CD4-positive, CD25-positive, alpha-beta regulatory T cell (primary cell): ENCODE measurements around the gene GPR39. TPM values are rescaled to one million over a fixed set of nuclear protein-coding genes. Genes with fewer than 3 reads are reported as not detected.

Source experiments
- ATAC-seq, 2 donors: fragments of 150-1000 bp; cut with Tn5 transposase; one replicate each; pipeline ENCODE4 v1.10.0; 2021; ENCODE audit warnings: low read depth in 2 of 2, moderate number of reproducible peaks in 2 of 2, moderate library complexity in 1 of 2
- DNase-seq, 3 donors: peaks; one replicate each; pipeline versions ENCODE4 v3.0.0 to v3.0.0-alpha.2; 2012 to 2022; ENCODE audit warnings: mixed read lengths in 1 of 3
- H3K27ac ChIP-seq: one replicate; pipeline ENCODE4 v1.7.0; 2013; ENCODE audit warnings: mild to moderate bottlenecking, low read length; ENCODE audit not compliant: insufficient read depth, poor library complexity, severe bottlenecking
- H3K27me3 ChIP-seq: one replicate; pipeline ENCODE4 v1.7.0; 2013; ENCODE audit warnings: low read length; ENCODE audit not compliant: control insufficient read depth, insufficient read depth
- H3K36me3 ChIP-seq: one replicate; pipeline ENCODE4 v1.7.0; 2013; ENCODE audit warnings: mild to moderate bottlenecking, low read length, moderate library complexity; ENCODE audit not compliant: control insufficient read depth, insufficient read depth
- H3K4me1 ChIP-seq: 2 replicates; pipeline ENCODE4 v1.7.0; 2013; ENCODE audit warnings: mild to moderate bottlenecking, low read length; ENCODE audit not compliant: insufficient read depth, control insufficient read depth, poor library complexity, severe bottlenecking
- H3K4me3 ChIP-seq: one replicate; pipeline ENCODE4 v1.7.0; 2013; ENCODE audit warnings: low read depth, mild to moderate bottlenecking, low read length, moderate library complexity
- H3K9me3 ChIP-seq, 2 experiments: 1 replicate in 1 of 2; 2 replicates in 1 of 2; pipeline ENCODE4 v1.7.0; 2013; ENCODE audit warnings: low read length in 2 of 2, mild to moderate bottlenecking in 1 of 2, moderate library complexity in 1 of 2; ENCODE audit not compliant: control insufficient read depth in 2 of 2
- H3K27ac Mint-ChIP-seq, 3 donors: one replicate each; pipeline ENCODE4 v1.8.0; 2020 to 2022; ENCODE audit warnings: mild to moderate bottlenecking in 3 of 3, mixed read lengths in 3 of 3, moderate library complexity in 2 of 3
- H3K27me3 Mint-ChIP-seq: one replicate; pipeline ENCODE4 v1.8.0; 2022; ENCODE audit warnings: mild to moderate bottlenecking, mixed read lengths
- H3K36me3 Mint-ChIP-seq: one replicate; pipeline ENCODE4 v1.8.0; 2020; ENCODE audit warnings: mixed read lengths
- H3K4me1 Mint-ChIP-seq, 4 donors: one replicate each; pipeline ENCODE4 v1.8.0; 2020 to 2022; ENCODE audit warnings: mixed read lengths in 4 of 4, mild to moderate bottlenecking in 1 of 4
- H3K4me3 Mint-ChIP-seq, 4 donors: one replicate each; pipeline ENCODE4 v1.8.0; 2020 to 2022; ENCODE audit warnings: mild to moderate bottlenecking in 4 of 4, mixed read lengths in 4 of 4, moderate library complexity in 3 of 4
- H3K9me3 Mint-ChIP-seq, 7 donors: one replicate each; pipeline ENCODE4 v1.8.0; 2020 to 2022; ENCODE audit warnings: mixed read lengths in 7 of 7, mild to moderate bottlenecking in 3 of 7, moderate library complexity in 2 of 7
- polyA plus RNA-seq, 4 donors: library from polyadenylated mRNA; unstranded; fragments of 300-500 nt; fragmentation: Illumina TruSeq; gene quantifications; one replicate each; pipeline ENCODE4 v1.2.3, GENCODE V29; 2021
- total RNA-seq: library from RNA; stranded (reverse); gene quantifications from one replicate; pipeline ENCODE4 v1.2.3, GENCODE V29; 2022

GPR39 gene
- total and polyA plus RNA-seq, 5 donors from 2014 or later = not detected

DNA sequence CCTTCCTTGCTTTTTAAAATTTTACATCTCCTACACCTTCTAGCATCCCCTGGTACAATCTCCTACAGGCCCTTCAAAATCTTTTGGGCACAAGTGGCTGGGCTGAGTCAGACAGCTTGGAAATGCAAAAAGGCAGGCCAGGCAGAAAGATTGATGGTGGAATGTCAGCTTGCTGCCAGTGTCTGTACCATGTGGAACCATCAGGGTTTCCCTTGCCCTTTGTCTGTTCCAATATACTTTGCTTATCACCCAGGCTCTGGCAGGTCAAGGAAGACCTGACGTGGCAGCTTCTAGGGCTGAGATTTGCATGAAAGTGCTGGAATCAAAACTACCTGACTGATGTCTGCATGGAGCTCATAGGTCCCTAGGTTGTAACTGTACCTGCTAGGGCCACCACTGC lies 33.3 kb downstream of the GPR39 start:
- Histone ChIP-seq H3K4me3 (no peak overlapping the region), H3K27ac (no peak overlapping the region), H3K27me3 (no peaks in the 10 kb centered on the region), H3K36me3 (no peaks in the 10 kb centered on the region), H3K4me1 (no peaks in the 10 kb centered on the region), H3K9me3 (no peaks in the 10 kb centered on the region)
- DNase-seq (no peak), ATAC-seq (no peak)
- no peaks in the 10 kb centered on the region for H3K4me1 Mint-ChIP-seq
- H3K4me3 Mint-ChIP-seq = no peak overlapping the region
- H3K27me3 Mint-ChIP-seq = no peaks in the 10 kb centered on the region
- no peak overlapping the region for H3K27ac Mint-ChIP-seq
- H3K9me3 Mint-ChIP-seq = peaks cover 2 to 17% (median 5%) of the 10 kb centered on the region in 7 donors
- H3K36me3 Mint-ChIP-seq = no peaks in the 10 kb centered on the region

DNA sequence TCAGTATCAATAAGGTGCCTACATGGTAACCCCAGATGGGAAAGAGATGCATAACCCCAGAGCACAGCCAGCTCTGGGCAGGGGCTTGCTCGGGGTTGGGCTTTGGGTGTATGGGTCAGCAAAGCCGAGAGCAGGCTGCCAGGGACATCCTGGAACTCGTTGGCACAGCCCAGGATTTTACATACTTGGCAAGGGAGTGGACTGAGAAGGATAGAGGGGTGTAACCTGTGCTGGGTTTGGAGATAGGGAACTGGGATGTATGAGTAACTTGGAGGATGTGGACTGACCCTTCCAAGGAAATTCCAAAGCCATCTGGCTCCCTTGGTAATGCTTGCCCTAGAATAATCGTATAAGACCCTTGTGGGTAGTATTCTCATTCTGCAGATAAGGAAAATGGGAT lies 44.2 kb downstream of the GPR39 start:
- H3K27me3 Mint-ChIP-seq = peaks cover 4% of the 10 kb centered on the region
- no peaks in the 10 kb centered on the region for H3K4me1 ChIP-seq
- no peak overlapping the region for H3K27ac Mint-ChIP-seq

DNA sequence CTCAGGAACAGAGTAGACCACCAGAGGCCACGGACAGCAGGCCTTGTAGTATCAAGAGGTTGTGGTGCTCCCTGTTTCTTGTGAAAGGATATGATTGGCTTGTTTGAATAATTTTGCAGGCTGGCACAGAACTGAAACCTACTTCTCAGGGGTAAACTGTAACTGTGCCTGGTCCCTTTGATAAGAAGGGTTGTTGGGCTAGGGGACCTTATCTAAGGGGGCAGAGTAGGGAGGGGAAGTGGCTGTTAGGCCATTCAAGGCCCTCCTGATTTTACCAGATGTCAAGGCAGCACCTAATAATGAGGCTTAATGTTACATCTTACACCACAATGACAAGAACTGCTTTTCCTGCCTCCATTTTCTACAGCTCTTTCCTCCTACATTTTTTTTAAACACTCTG lies 45.6 kb downstream of the GPR39 start:
- H3K9me3 ChIP-seq = peaks cover 31 to 32% of the 10 kb centered on the region in 2 experiments
- DNase-seq (no peak), ATAC-seq (no peak)
- Mint-ChIP-seq H3K4me1 (no peaks in the 10 kb centered on the region), H3K27me3 (peaks cover 4% of the 10 kb centered on the region), H3K9me3 (peaks cover 0 to 45% (median 15%) of the 10 kb centered on the region in 7 donors), H3K27ac (no peak overlapping the region), H3K4me3 (no peak overlapping the region), H3K36me3 (no peaks in the 10 kb centered on the region)
- H3K4me3 ChIP-seq = no peak overlapping the region
- no peak overlapping the region for H3K27ac ChIP-seq
- H3K36me3 ChIP-seq = no peaks in the 10 kb centered on the region
- no peaks in the 10 kb centered on the region for H3K4me1 ChIP-seq
- H3K27me3 ChIP-seq = no peaks in the 10 kb centered on the region

More for the DNA sequence above, 44.2 kb downstream of the GPR39 start:
- Mint-ChIP-seq H3K4me1 (no peaks in the 10 kb centered on the region), H3K36me3 (no peaks in the 10 kb centered on the region), H3K4me3 (no peak overlapping the region), H3K9me3 (peaks cover under 1 to 51% (median 15%) of the 10 kb centered on the region in 7 donors)
- H3K27ac ChIP-seq = no peak overlapping the region
- DNase-seq (no peak), ATAC-seq (no peak)
- H3K4me3 ChIP-seq = no peak overlapping the region
- H3K9me3 ChIP-seq = peaks cover 18 to 19% of the 10 kb centered on the region in 2 experiments
- no peaks in the 10 kb centered on the region for H3K36me3 ChIP-seq
- no peaks in the 10 kb centered on the region for H3K27me3 ChIP-seq

DNA sequence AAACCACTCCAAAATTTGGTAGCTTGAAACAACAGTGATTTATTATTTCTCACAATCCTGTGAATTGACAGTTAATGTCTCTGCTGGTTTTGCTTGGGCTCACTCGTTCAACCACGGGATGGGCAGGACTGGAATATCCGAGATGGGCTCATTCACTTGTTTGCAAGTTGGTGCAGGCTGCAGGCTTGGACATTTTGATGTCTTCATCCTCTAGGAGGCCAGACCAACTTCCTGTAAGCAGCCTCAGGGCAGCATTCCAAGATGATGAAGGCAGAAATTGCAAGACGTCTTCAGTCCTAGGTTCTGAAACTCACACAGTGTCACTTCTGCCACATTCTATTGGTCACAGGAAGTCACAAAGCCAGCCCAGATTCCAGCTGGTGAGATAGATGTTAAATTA lies 47.1 kb downstream of the GPR39 start:
- ATAC-seq (no peak), DNase-seq (no peak)
- no peak overlapping the region for H3K4me3 ChIP-seq

DNA sequence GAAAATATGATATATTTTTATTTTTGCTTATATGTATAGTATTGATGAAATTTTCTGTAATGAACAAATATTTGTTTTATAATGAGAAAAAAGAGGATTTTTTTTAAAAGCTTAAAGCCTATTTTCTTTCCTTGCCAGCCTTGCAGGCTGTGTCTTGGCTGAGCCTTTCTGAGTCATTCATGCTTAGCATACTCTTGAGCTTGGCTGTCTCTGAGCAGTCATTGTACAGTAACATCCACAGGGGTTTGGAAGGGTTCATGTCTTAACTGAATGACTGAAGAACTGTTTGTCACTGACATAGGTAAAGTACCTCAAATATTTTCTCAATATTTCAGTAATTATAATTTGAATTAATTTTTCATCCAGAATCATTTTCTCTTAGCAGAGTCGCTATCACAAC lies 49.3 kb downstream of the GPR39 start:
- peaks cover 0 to 33% (median 15%) of the 10 kb centered on the region in 7 donors for H3K9me3 Mint-ChIP-seq
- H3K4me1 Mint-ChIP-seq = no peaks in the 10 kb centered on the region
- no peaks in the 10 kb centered on the region for H3K27me3 ChIP-seq
- no peaks in the 10 kb centered on the region for H3K36me3 ChIP-seq
- H3K36me3 Mint-ChIP-seq = no peaks in the 10 kb centered on the region
- ATAC-seq (no peak), DNase-seq (no peak)
- H3K4me1 ChIP-seq = no peaks in the 10 kb centered on the region
- H3K27me3 Mint-ChIP-seq = no peaks in the 10 kb centered on the region
- no peak overlapping the region for H3K27ac Mint-ChIP-seq
- H3K9me3 ChIP-seq = peaks cover 25 to 51% of the 10 kb centered on the region in 2 experiments
- no peak overlapping the region for H3K4me3 Mint-ChIP-seq
- no peak overlapping the region for H3K4me3 ChIP-seq
- H3K27ac ChIP-seq = no peak overlapping the region

More for the DNA sequence above, 47.1 kb downstream of the GPR39 start:
- H3K36me3 Mint-ChIP-seq = no peaks in the 10 kb centered on the region
- peaks cover 31 to 41% of the 10 kb centered on the region in 2 experiments for H3K9me3 ChIP-seq
- peaks cover 0 to 44% (median 15%) of the 10 kb centered on the region in 7 donors for H3K9me3 Mint-ChIP-seq
- H3K27me3 ChIP-seq = no peaks in the 10 kb centered on the region
- H3K27me3 Mint-ChIP-seq = peaks cover 4% of the 10 kb centered on the region
- no peaks in the 10 kb centered on the region for H3K4me1 Mint-ChIP-seq
- H3K27ac ChIP-seq = no peak overlapping the region
- no peak overlapping the region for H3K4me3 Mint-ChIP-seq
- no peak overlapping the region for H3K27ac Mint-ChIP-seq
- no peaks in the 10 kb centered on the region for H3K36me3 ChIP-seq
- H3K4me1 ChIP-seq = no peaks in the 10 kb centered on the region

DNA sequence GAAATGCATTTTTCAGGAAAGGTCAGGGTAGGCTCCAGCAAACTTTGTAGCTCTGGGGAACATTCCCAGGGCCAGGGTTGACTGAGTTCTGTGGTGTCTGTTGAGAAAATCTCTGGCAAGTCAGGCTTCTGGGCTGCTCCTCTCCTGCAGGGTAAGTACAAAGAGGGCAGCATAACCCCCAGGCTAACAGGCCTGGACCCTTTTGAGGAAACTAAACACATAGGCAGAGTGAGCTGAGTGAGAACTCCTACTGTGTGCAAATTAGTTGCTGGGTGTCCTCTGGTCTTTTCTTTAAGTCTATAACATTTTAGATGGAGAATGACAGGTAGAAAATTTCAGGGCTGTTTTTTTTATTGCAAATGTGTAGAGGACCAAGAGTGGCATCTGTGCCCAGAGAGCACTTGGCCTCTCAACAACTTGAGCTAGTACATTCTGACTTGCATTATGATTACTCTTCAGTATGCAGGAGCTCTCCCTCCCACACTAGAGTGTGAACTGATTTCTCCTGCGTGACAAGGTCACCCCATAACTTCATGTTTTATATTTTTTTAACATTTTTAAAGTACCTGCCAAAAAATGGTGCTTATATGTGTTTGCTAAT lies 49.9 kb downstream of the GPR39 start:
- Mint-ChIP-seq H3K4me1 (no peaks in the 10 kb centered on the region), H3K27ac (no peak overlapping the region), H3K27me3 (no peaks in the 10 kb centered on the region), H3K4me3 (no peak overlapping the region), H3K9me3 (peaks cover 0 to 34% (median 15%) of the 10 kb centered on the region in 7 donors), H3K36me3 (no peaks in the 10 kb centered on the region)
- Histone ChIP-seq H3K27ac (no peak overlapping the region), H3K4me1 (no peaks in the 10 kb centered on the region), H3K27me3 (no peaks in the 10 kb centered on the region), H3K9me3 (peaks cover 24 to 51% of the 10 kb centered on the region in 2 experiments), H3K4me3 (no peak overlapping the region), H3K36me3 (no peaks in the 10 kb centered on the region)
- ATAC-seq (no peak), DNase-seq (no peak)

DNA sequence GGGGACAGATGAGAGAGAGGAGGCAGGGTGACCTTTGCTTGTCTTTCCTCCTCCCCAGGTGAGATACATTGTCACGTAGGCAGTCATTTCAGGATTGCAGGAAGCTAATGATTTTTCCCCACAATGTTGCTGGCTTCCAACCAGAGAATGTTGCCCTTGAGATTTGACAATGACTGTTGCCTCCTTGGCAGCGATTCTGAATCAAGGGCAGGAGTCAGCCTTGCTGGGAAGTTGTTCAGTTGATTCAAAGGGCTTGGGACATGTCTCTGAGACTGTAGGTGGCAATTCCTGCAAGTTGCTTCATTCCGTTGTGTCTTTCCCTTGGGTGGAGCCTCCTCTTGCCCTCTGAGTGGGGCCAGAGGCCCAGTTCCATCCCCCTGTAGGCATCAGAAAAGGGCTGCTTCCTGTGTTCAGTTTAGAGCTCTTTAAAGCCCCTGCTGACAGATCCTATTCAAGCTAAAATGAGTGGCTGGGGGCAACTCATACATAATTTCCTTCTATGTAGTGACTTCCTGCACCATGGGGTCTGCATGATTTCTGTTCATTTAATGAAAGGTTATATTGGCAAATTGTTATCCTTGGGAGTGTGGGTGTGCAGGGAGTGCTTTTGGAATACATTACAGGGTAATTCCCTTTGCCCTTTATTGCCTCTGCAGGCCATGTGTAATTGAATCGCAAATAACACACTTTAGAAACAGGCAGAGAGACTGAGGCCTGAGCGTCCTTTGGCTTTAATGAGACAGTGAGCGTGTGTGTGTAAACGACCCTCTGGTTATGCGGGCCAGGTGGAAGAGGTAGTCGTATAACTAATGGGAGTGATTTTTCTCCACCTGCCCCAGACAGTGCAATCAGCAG lies 52.4 kb downstream of the GPR39 start:
- H3K4me1 Mint-ChIP-seq = no peaks in the 10 kb centered on the region
- H3K27ac Mint-ChIP-seq = no peak overlapping the region
- Histone ChIP-seq H3K4me3 (no peak overlapping the region), H3K4me1 (no peaks in the 10 kb centered on the region), H3K27ac (no peak overlapping the region), H3K27me3 (no peaks in the 10 kb centered on the region), H3K9me3 (peaks cover 24 to 51% of the 10 kb centered on the region in 2 experiments), H3K36me3 (no peaks in the 10 kb centered on the region)
- peaks cover 0 to 29% (median 11%) of the 10 kb centered on the region in 7 donors for H3K9me3 Mint-ChIP-seq
- ATAC-seq (no peak), DNase-seq (no peak)
- H3K36me3 Mint-ChIP-seq = no peaks in the 10 kb centered on the region
- H3K27me3 Mint-ChIP-seq = no peaks in the 10 kb centered on the region
- no peak overlapping the region for H3K4me3 Mint-ChIP-seq
